ENCODE measurements around the gene GTF3C4.

DNA sequence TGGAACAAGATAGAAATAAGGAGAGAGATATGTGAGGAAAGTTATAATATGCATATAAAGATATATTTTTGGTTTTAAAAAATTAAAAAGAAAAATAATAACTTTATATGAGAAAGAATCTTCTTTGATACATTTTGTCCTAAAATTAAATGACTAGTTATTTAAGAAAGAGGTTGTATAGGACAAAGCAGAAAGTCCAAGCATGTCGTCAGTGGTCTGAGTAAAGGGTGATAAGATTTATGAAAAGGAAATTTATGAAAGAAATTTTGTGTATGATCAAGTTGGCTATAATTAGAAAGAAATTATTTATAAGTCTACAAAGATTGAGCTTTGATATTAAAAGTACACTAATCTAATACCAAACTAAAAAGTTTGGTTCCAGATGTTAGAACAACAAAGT is 32.0 kb downstream of the GTF3C4 start:
- TF ChIP-seq, protein P1, sequence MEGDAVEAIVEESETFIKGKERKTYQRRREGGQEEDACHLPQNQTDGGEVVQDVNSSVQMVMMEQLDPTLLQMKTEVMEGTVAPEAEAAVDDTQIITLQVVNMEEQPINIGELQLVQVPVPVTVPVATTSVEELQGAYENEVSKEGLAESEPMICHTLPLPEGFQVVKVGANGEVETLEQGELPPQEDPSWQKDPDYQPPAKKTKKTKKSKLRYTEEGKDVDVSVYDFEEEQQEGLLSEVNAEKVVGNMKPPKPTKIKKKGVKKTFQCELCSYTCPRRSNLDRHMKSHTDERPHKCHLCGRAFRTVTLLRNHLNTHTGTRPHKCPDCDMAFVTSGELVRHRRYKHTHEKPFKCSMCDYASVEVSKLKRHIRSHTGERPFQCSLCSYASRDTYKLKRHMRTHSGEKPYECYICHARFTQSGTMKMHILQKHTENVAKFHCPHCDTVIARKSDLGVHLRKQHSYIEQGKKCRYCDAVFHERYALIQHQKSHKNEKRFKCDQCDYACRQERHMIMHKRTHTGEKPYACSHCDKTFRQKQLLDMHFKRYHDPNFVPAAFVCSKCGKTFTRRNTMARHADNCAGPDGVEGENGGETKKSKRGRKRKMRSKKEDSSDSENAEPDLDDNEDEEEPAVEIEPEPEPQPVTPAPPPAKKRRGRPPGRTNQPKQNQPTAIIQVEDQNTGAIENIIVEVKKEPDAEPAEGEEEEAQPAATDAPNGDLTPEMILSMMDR (IDR thresholded peaks at IDR 0.05): no peak
- TF ChIP-seq POLR2A (IDR thresholded peaks at IDR 0.05): no peak

Data from right lobe of liver (tissue), 4 donors.